Measurements from ENCODE around the gene SLC25A29.
"Not testable (repeated sequence)": the region's sequence is repeated elsewhere in the genome, so short reads cannot be mapped to it uniquely, and the experiment has no call there.

SLC25A29 gene

DNA sequence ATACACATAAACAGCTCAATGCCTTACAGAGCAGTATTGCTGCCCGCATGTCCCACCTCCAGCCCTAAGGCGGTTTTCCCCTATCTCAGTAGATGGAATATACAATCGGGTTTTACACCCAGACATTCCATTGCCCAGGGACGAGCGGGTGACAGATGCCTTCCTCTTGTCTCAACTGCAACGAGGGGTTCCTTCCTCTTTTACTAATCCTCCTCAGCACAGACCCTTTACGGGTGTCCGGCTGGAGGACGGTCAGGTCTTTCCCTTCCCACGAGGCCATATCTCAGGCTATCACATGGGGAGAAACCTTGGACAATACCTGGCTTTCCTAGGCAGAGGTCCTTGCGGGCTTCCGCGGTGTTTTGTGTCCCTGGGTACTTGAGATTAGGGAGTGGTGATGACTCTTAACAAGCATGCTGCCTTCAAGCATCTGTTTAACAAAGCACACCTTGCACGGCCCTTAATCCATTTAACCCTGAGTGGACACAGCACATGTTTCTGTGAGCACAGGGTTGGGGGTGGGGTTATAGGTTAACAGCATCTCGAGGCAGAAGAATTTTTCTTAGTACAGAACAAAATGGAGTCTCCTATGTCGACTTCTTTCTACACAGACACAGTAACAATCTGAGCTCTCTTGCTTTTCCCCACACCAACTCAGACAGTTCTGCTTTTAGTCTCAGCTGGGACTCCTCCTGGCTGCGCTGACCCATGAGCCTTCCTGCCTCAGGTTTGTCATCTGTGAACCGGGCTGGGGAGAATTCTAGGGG lies 6.0 kb upstream of the SLC25A29 start:
- DNase-seq (ENCODE audit: low read depth in 2 of 2), result not testable (repeated sequence)

DNA sequence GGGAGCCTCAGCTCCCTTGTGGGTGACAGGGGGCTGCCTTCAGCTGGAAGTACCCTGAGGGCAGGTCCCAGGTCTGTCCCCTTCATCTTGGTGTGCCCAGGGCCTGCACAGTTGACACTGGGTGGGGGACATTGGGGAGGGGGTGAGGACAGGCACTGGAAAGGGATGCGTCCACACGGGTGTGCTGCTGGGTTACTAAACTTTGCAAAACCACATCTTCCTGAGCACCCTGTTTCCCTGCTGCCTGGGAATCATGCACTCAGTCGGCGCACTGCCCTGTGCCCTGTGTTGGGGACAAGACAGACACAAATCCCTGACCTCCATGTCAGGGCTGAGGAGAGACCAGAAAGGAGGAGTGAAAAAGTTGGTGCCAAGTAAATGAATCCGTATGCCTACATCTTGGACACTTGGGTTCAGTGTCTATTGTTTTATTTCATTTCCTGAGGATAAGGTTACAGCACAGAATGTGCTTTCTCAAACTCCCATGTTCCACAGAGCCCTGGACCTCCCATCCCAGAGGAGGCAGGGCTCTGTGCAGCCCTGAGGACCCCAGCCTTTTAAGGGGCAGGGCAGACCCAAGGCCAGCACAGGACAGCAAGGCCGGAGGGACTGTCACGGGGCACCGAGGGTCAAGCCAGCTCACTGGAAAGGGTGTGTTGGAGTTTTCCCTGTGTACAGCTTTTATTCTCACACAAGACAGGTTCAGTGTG lies 2.9 kb upstream of the SLC25A29 start:
- no peak for DNase-seq (ENCODE audit: low read depth in 2 of 2)

- DNase-seq (ENCODE audit: low read depth in 2 of 2), result not testable (repeated sequence)
Measured at GRCh38 chr14:100308427-100308792, 2.2 kb upstream of the SLC25A29 start.

- DNase-seq (ENCODE audit: low read depth in 2 of 2), result no peak
Measured at GRCh38 chr14:100307766-100308426, 1.7 kb upstream of the SLC25A29 start.

DNA sequence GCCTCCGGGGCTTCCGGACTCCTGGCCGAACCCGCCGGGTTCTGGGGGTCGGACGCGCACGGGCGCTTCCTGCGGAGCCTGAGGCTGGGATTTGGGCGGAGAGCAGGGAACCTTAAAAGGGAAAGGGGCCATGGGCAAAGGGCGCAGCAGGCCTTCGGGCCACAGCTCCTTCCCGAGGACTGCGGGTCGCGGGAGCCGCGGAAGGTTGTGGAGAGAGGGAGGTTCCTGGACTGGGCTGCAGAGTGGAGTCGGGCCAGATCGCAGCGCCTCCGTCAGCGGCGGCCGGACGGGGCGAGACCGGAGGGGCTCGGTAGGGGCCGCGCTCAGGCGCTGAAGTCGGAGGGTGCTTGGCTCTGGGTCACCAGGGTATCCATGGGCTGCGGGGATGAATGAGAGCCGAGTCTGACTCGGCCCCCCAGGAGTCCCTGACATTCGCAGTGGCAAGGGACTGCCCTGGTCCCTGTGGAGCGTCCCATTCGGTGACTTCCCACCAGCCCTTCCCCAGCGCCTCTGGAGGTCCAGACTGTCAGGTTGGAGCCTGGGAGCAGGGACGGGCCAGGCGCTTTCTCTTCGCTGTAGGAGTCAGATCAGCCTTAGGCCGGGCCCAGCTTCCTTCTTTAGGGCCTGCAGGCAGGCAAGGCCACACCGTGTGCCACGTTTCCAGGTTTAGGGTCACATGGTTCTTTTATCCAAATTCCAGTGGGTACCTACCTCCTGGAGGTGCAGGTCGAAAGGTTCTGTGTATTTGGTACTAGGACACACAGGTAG lies 938 bp upstream of the SLC25A29 start:
- no peak for DNase-seq (ENCODE audit: low read depth in 2 of 2)

- DNase-seq (ENCODE audit: low read depth in 2 of 2), result peak; percentile 19 to 28
Measured at GRCh38 chr14:100305324-100306100, 732 bp downstream of the SLC25A29 start.

DNA sequence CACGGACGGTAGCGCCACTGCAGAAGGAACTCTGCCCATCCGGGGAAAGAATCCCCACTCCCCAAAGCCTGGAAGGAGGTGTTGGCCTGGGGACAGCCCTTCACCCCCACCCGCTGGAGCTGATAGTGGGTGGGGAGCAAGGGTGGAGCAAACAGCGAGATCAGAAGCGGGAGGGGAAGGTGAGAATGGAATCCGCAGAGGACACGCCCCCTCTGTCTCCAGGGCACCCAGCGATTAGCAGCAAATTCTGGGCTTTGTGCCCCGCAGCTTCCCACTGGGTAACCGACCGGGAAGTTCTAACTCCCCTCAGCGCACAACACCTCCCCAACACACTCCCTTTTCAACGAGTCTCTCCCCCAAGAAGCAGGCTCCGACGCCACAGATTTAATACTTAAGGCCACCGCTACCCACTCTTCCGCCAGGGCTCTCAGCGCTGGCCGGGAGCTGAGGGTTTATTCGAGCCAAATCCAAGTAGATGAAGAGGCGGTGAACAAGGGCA lies 1.4 kb downstream of the SLC25A29 start:
- DNase-seq (ENCODE audit: low read depth in 2 of 2), result no peak

DNA sequence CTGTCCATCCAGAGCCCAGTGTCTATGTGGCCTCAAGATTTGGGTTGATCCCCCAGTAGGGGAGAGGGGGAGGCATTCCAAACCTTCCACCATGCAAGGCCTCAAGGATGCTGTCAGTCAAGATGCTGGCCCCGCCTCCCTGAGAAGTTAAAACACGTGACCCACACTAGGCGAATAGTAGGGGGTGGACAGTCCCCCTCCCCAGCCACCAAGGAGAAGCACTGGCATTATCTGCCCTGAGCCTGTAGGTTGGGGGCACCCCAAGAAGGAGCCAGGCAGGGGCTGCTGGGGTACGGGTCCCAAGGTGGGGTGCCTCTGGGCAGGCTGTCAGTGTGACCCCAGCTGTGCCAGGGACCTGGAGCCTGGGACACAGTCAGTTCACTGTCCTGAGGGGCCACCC lies 2.3 kb downstream of the SLC25A29 start:
- DNase-seq (ENCODE audit: low read depth in 2 of 2), result no peak

DNA sequence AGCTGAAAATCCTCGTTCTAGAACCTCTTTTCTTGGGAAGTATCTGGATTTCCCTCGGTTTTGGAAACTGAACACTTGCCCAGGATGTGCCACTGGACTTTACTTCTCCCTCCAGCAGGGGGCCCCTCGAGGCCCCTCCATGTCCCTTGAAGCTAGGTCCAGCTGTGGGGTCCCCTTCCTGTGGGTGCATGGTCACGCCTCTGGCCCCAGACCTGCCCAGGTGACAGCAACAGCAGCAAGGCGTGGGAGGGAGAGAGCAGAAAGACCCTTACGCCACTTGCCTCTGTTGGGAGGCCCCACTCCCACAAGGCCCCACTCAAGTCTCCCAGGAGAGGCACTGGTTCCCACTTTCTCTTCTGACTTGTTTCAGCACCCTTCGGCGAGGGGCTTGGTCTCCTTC lies 3.1 kb downstream of the SLC25A29 start:
- DNase-seq (ENCODE audit: low read depth in 2 of 2), result no peak

DNA sequence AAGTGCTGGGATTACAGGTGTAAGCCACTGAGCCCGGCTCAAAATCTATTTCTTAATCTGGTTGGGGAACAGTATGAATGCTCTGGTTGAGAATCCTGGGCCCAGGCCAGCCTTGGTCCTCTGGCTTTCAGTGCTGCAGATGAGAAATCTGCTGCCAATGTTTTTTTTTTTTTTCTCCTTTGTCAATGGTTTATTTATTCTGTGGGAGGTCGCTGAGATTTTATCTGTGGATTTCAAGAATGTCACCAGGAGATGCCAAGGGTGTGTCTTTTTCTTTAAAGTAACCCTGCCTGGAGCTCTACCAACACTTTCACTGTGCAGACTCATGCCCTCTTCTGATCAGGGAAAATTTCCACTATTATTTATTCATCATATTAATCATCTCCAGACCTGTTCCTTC lies 3.6 kb downstream of the SLC25A29 start:
- no peak for DNase-seq (ENCODE audit: low read depth in 2 of 2)

DNA sequence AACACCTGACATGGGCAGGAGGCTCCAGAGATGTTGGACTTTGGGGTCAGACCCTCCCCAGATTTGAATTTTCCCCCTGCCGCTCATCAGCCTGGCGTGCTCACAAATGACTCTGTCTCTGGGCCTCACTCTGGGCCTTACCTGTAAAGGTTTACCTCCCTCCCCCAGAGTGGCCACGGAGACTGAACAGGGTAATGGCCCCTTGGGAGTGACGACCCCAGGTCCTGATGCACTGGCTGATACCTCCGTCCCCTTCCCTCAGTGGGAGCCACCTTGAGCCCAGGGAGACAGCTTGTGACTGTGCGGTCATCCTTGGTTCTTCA lies 7.0 kb downstream of the SLC25A29 start:
- DNase-seq (ENCODE audit: low read depth in 2 of 2), result no peak

- no peak for DNase-seq (ENCODE audit: low read depth in 2 of 2)
Measured at GRCh38 chr14:100298551-100299237, 7.5 kb downstream of the SLC25A29 start.

DNA sequence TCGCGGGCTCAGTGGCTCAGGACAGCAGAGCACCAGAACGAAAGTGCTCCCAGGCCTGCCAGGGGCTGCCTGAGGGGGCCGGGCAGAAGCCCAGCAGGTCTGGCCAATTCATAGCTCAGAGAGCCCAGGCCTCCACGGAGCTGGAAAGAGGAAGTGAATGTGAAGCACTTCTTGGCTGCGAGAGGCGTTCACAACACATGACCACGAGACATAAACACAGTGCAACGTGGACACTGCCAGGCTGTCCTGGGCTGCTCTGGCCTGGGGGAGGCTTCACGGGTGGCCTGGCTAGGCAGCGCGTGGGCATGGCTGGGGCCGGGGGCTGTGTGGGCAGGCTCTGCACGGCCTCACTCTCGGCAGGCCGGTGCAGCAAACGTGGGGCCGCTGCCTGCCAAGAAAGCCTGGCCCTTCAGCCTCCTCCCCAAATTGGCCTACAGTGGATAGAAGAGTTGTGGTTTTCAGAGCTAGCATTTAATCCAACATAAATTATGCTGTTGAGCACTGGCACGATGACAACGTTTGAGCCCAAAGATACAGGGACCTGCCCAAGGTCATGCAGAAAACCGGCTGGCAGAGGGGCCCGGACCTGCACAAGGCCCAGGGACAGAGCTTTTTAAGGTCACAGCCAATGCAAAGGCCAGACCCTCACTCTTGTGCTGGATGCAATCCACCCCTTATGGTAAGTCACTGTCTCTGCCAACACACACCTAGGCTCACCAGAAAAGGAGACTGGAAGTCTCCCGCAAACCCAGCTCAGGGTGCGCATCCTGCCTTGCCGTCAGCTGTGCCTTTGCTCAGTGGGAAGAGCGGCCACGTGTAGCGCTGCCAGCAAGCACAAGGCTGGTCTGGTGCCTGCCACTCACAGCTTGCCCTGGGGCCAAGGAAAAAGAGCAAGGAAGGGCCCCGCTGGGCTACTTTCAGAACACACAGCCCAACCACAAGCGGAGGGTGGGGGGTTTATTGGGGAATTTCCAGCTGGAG lies 8.6 kb downstream of the SLC25A29 start:
- no peak for DNase-seq (ENCODE audit: low read depth in 2 of 2)

DNA sequence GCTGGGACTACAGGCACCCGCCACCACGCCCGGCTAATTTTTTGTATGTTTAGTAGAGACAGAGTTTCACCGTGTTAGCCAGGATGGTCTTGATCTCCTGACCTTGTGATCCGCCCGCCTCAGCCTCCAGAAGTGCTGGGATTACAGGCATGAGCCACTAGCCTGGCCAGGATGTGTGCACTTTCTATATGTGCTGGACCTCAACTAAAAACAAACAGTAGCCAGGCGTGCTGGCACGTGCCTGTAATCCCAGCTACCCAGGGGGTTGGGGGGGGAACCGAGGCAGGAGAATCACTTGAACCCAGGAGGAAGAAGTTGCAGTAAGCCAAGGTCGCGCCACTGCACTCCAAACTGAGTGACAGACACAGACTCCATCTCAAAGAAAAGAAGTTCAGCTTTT lies 9.5 kb downstream of the SLC25A29 start:
- DNase-seq (ENCODE audit: low read depth in 2 of 2), result not testable (repeated sequence)

- no peak for DNase-seq (ENCODE audit: low read depth in 2 of 2)
Measured at GRCh38 chr14:100296106-100296651, 10.1 kb downstream of the SLC25A29 start.

DNA sequence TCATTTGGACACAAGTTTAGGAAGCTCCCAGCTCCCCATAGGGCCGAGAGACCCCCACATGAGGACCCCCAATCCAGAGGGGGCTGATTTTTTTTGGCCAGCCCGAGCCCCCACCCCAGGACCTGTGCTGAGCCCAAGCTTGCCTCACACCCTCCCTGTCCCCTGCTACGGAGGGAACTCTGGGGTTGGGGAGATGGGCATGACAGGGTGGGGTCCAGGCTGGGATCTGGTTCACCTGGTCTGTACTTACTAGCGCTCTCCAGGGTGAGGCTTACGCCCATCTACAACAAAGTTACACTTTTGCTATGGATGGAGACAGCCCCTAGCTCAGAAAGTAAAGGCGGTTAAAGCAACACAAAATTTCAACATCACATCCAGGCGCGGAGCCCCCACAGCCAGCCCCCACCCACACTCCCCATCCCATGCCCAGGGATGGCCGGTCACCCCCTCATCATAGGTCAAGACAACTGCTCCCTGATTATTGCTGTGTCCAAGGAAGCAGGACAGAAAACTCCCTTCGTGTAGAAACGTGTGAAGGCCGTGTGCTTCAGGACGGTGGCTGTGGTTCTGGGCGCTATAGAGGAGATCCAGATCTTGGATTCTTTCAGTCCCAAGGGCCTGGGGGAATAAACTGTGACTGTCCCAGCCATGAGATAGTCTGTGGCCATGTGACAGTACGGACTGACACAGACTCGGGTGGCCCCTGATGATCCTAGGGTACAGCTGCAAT lies 10.7 kb downstream of the SLC25A29 start:
- no peak for DNase-seq (ENCODE audit: low read depth in 2 of 2)

DNA sequence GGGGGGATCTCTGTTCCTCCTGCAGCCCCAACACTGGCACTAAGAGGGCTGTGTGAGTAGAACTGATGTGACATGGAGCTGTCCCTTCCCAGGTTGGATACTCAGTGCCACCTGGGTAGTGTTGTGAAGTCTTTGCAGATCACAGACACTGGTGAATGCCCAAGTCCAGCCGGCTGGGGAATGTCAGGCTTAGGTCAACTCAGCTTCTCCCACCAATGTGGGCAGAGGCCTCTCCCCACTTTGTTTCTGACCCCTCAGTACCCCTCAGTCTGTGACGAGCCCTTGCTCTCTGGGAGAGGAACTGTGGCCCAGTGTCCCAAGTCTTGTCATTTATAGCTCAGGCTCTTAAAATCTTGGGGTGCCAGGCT lies 11.3 kb downstream of the SLC25A29 start:
- DNase-seq (ENCODE audit: low read depth in 2 of 2), result no peak

DNA sequence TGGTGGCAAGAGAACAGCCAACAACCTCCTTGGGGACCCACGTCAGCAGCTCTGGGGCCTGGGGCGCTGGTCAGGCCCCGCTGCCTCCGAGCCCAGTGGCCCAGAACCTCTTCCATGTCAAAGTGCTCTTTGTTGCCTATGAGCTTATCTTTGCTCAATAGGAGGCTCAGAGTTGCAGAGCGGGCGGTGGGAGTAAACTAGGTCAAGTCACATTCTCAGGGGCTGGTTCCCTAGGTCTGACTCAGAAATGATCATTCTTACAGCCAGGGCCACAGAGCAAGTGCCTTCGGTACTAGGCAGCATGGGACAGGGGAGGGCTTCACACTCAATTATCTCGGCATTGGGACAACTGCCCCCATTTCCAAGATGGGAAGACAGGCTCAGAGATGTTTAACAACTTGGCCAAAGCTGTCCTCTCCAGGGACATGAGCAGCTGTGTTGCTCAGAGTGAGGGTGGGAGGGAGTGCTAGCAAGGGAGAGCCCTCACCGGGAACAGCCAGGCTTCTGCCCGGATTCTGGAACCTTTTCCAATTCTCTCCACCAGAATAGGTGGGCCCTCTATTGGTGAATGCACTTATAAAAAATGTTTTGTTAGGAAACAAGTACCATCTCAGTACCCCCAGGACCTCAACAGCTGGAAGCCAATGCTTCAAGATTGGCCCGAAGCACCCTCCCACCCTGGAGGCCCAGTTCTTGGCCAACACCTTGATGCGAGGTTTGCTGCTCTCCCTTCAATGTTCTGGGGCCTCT lies 11.9 kb downstream of the SLC25A29 start:
- no peak for DNase-seq (ENCODE audit: low read depth in 2 of 2)
